ENCODE measurements around the gene SORL1-AS1.

SORL1-AS1 gene

GRCh38 chr11:121449123-121449522 is 3.6 kb downstream of the SORL1-AS1 start:
- no peak overlapping the region for H3K4me3 ChIP-seq (ENCODE audit: low read length)
- H3K36me3 ChIP-seq (ENCODE audit: control insufficient read depth, low read depth, low read length), result no peaks in the 10 kb centered on the region
- peaks cover 25% of the 10 kb centered on the region for H3K4me1 ChIP-seq (ENCODE audit: control insufficient read depth, low read depth, low read length)
- no peak overlapping the region for H3K9ac ChIP-seq (ENCODE audit: low read length)
- no peaks in the 10 kb centered on the region for H3K9me3 ChIP-seq (ENCODE audit: control insufficient read depth, low read depth, low read length)
- no peak overlapping the region for H3K27ac ChIP-seq (ENCODE audit: low read length)
- H3K27me3 ChIP-seq (ENCODE audit: control insufficient read depth, insufficient read depth, low read length), result peaks cover 12% of the 10 kb centered on the region

DNA sequence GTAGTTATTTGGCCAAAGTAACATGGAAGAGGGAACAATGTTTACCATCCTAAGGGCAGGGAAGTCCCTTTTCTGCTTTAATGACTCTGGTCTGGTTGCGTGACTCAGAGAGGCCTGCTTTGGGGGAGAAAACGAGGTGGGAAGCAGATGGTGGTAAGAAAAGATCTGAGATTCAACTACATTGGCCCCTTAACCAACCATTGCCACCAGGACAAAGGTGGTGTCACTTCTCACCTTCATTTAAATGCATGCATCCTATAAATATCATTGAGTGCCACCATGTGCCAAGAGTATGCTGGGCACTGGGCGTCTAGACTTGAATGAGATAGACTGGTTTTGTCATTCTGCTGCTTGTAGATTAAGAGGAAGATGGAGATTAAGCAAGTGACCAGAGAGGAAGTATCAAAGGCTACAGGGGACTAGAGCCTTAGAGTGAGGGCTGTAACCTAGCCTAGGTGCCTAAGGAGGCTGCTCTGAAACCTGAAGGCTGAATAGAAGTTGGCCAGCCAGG is 4.3 kb downstream of the SORL1-AS1 start:
- no peaks in the 10 kb centered on the region for H3K36me3 ChIP-seq (ENCODE audit: control insufficient read depth, low read depth, low read length)
- H3K9me3 ChIP-seq (ENCODE audit: control insufficient read depth, low read depth, low read length), result no peaks in the 10 kb centered on the region
- H3K4me3 ChIP-seq (ENCODE audit: low read length), result no peak overlapping the region
- H3K9ac ChIP-seq (ENCODE audit: low read length), result no peak overlapping the region
- peaks cover 12% of the 10 kb centered on the region for H3K27me3 ChIP-seq (ENCODE audit: control insufficient read depth, insufficient read depth, low read length)
- H3K4me1 ChIP-seq (ENCODE audit: control insufficient read depth, low read depth, low read length), result peaks cover 18% of the 10 kb centered on the region
- no peak overlapping the region for H3K27ac ChIP-seq (ENCODE audit: low read length)

GRCh38 chr11:121448011-121448410 is 4.8 kb downstream of the SORL1-AS1 start:
- peaks cover 17% of the 10 kb centered on the region for H3K4me1 ChIP-seq (ENCODE audit: control insufficient read depth, low read depth, low read length)
- H3K4me3 ChIP-seq (ENCODE audit: low read length), result no peak overlapping the region
- no peaks in the 10 kb centered on the region for H3K36me3 ChIP-seq (ENCODE audit: control insufficient read depth, low read depth, low read length)
- H3K27me3 ChIP-seq (ENCODE audit: control insufficient read depth, insufficient read depth, low read length), result peaks cover 12% of the 10 kb centered on the region
- H3K9me3 ChIP-seq (ENCODE audit: control insufficient read depth, low read depth, low read length), result no peaks in the 10 kb centered on the region
- no peak overlapping the region for H3K27ac ChIP-seq (ENCODE audit: low read length)
- no peak overlapping the region for H3K9ac ChIP-seq (ENCODE audit: low read length)

GRCh38 chr11:121446752-121447156 is 6.0 kb downstream of the SORL1-AS1 start:
- Histone ChIP-seq H3K4me3 (ENCODE audit: low read length) (no peak overlapping the region), H3K27ac (ENCODE audit: low read length) (no peak overlapping the region), H3K9me3 (ENCODE audit: control insufficient read depth, low read depth, low read length) (no peaks in the 10 kb centered on the region), H3K4me1 (ENCODE audit: control insufficient read depth, low read depth, low read length) (peaks cover 17% of the 10 kb centered on the region), H3K27me3 (ENCODE audit: control insufficient read depth, insufficient read depth, low read length) (peaks cover 12% of the 10 kb centered on the region), H3K9ac (ENCODE audit: low read length) (no peak overlapping the region), H3K36me3 (ENCODE audit: control insufficient read depth, low read depth, low read length) (no peaks in the 10 kb centered on the region)

- H3K4me3 ChIP-seq (ENCODE audit: low read length), result no peak overlapping the region
Measured at GRCh38 chr11:121445071-121445768, 7.5 kb downstream of the SORL1-AS1 start.

DNA sequence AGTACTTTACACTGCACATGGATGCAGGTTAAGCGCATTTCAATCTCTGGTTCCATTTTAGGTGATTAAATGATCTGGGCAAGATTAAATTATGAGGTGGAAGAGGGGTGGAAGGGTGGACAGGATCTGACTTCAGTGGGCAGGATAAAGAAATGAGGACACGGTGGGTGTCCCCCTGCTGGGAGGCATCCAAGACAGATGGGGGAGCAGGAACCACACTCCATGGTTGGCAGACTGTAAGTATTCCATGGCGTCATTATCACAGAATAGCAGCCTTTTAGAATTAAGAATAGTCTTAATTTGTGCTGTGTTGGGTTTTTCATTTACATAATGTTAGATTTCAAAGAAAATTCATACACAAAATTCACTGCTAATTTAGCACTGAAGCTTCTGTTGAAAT is 8.2 kb downstream of the SORL1-AS1 start:
- no peak overlapping the region for H3K9ac ChIP-seq (ENCODE audit: low read length)
- H3K4me1 ChIP-seq (ENCODE audit: control insufficient read depth, low read depth, low read length), result peaks cover 10% of the 10 kb centered on the region
- H3K4me3 ChIP-seq (ENCODE audit: low read length), result no peak overlapping the region

More at GRCh38 chr11:121445071-121445768, 7.5 kb downstream of the SORL1-AS1 start:
- Histone ChIP-seq H3K27me3 (ENCODE audit: control insufficient read depth, insufficient read depth, low read length) (no peaks in the 10 kb centered on the region), H3K4me1 (ENCODE audit: control insufficient read depth, low read depth, low read length) (peaks cover 10% of the 10 kb centered on the region), H3K27ac (ENCODE audit: low read length) (no peak overlapping the region), H3K36me3 (ENCODE audit: control insufficient read depth, low read depth, low read length) (no peaks in the 10 kb centered on the region), H3K9me3 (ENCODE audit: control insufficient read depth, low read depth, low read length) (no peaks in the 10 kb centered on the region), H3K9ac (ENCODE audit: low read length) (no peak overlapping the region)

DNA sequence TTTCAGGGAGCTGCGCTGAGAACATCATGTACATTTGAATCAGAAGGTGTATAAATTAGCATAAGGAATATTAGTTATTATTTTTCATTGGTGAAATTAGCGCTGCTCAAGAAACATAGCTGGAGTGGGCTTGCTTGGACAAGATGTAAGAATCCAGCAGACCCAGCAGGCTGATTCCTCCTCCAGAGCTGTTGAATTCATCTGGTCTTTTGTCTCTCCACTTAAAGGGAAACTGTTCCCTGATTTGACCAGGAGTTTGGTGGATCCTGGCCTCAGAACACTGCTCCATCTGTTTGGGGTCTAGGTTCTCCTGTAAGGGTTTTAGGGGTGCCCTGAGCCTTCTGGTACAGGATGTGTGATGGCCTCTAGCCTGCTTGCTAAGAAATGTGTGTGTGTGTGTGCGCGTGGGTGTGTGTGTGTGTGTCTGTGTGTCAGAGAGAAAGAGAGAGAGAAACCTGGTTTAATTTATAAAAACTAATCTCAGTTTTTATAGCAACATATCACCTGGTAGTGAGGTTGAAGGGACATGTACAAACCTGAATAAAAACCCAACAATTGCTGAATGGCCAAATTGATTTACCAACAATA is 9.0 kb downstream of the SORL1-AS1 start:
- Histone ChIP-seq H3K27me3 (ENCODE audit: control insufficient read depth, insufficient read depth, low read length) (no peaks in the 10 kb centered on the region), H3K9ac (ENCODE audit: low read length) (no peak overlapping the region), H3K27ac (ENCODE audit: low read length) (no peak overlapping the region), H3K4me1 (ENCODE audit: control insufficient read depth, low read depth, low read length) (peaks cover 10% of the 10 kb centered on the region), H3K36me3 (ENCODE audit: control insufficient read depth, low read depth, low read length) (no peaks in the 10 kb centered on the region), H3K9me3 (ENCODE audit: control insufficient read depth, low read depth, low read length) (no peaks in the 10 kb centered on the region), H3K4me3 (ENCODE audit: low read length) (no peak overlapping the region)

More for the DNA sequence above, 8.2 kb downstream of the SORL1-AS1 start:
- Histone ChIP-seq H3K9me3 (ENCODE audit: control insufficient read depth, low read depth, low read length) (no peaks in the 10 kb centered on the region), H3K27ac (ENCODE audit: low read length) (no peak overlapping the region), H3K36me3 (ENCODE audit: control insufficient read depth, low read depth, low read length) (no peaks in the 10 kb centered on the region), H3K27me3 (ENCODE audit: control insufficient read depth, insufficient read depth, low read length) (no peaks in the 10 kb centered on the region)

DNA sequence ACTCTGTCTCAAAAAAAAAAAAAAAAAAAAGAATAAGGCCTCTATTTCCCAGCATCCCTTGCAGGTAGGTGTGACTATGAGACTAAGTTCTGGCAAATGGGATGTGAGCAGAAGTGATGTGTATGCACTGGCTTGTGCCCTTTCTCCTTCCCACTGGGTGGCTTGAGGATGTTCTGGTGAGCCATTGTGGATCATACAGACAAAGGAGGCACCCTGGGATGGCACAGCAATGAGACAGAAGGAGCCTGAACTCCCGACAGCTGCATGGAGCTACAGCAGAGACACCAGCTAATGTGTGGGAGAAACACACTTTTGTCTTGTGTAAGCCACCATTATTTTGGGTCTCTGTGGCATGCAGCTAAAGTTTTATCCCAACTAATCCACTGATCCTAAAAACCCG is 11.2 kb downstream of the SORL1-AS1 start:
- Histone ChIP-seq H3K9me3 (ENCODE audit: control insufficient read depth, low read depth, low read length) (no peaks in the 10 kb centered on the region), H3K27me3 (ENCODE audit: control insufficient read depth, insufficient read depth, low read length) (no peaks in the 10 kb centered on the region), H3K36me3 (ENCODE audit: control insufficient read depth, low read depth, low read length) (no peaks in the 10 kb centered on the region), H3K4me3 (ENCODE audit: low read length) (no peak overlapping the region), H3K9ac (ENCODE audit: low read length) (no peak overlapping the region), H3K27ac (ENCODE audit: low read length) (no peak overlapping the region), H3K4me1 (ENCODE audit: control insufficient read depth, low read depth, low read length) (peaks cover 6% of the 10 kb centered on the region)

GRCh38 chr11:121439759-121440158 is 13.0 kb downstream of the SORL1-AS1 start:
- no peaks in the 10 kb centered on the region for H3K4me1 ChIP-seq (ENCODE audit: control insufficient read depth, low read depth, low read length)
- no peaks in the 10 kb centered on the region for H3K36me3 ChIP-seq (ENCODE audit: control insufficient read depth, low read depth, low read length)
- H3K4me3 ChIP-seq (ENCODE audit: low read length), result no peak overlapping the region
- H3K9me3 ChIP-seq (ENCODE audit: control insufficient read depth, low read depth, low read length), result no peaks in the 10 kb centered on the region
- H3K9ac ChIP-seq (ENCODE audit: low read length), result no peak overlapping the region
- H3K27ac ChIP-seq (ENCODE audit: low read length), result no peak overlapping the region
- no peaks in the 10 kb centered on the region for H3K27me3 ChIP-seq (ENCODE audit: control insufficient read depth, insufficient read depth, low read length)

DNA sequence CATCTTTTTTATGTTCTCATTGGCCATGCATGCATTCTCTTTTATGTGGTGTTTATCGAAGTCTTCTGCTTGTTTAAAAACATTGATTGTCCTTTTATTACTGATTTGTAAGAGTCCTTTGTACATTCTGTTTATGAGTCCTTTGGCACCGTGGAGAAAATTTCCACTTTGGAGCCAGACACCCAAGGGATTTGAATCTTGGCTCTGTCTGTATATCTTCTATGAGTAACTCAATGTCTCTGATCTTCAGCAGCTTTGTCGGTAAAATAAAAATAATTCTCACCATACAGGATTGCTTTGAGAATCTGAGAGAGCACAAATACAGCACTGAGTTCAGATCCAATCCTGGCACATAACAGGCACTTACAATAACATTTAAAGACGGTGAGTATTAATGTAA is 13.4 kb downstream of the SORL1-AS1 start:
- no peaks in the 10 kb centered on the region for H3K36me3 ChIP-seq (ENCODE audit: control insufficient read depth, low read depth, low read length)
- no peaks in the 10 kb centered on the region for H3K4me1 ChIP-seq (ENCODE audit: control insufficient read depth, low read depth, low read length)

GRCh38 chr11:121437686-121438078 is 15.1 kb downstream of the SORL1-AS1 start:
- no peaks in the 10 kb centered on the region for H3K4me1 ChIP-seq (ENCODE audit: control insufficient read depth, low read depth, low read length)
- H3K9ac ChIP-seq (ENCODE audit: low read length), result no peak overlapping the region
- no peak overlapping the region for H3K4me3 ChIP-seq (ENCODE audit: low read length)
- no peaks in the 10 kb centered on the region for H3K36me3 ChIP-seq (ENCODE audit: control insufficient read depth, low read depth, low read length)
- no peaks in the 10 kb centered on the region for H3K9me3 ChIP-seq (ENCODE audit: control insufficient read depth, low read depth, low read length)
- H3K27me3 ChIP-seq (ENCODE audit: control insufficient read depth, insufficient read depth, low read length), result no peaks in the 10 kb centered on the region
- no peak overlapping the region for H3K27ac ChIP-seq (ENCODE audit: low read length)

More for the DNA sequence above, 13.4 kb downstream of the SORL1-AS1 start:
- Histone ChIP-seq H3K27ac (ENCODE audit: low read length) (no peak overlapping the region), H3K9me3 (ENCODE audit: control insufficient read depth, low read depth, low read length) (no peaks in the 10 kb centered on the region), H3K9ac (ENCODE audit: low read length) (no peak overlapping the region), H3K27me3 (ENCODE audit: control insufficient read depth, insufficient read depth, low read length) (no peaks in the 10 kb centered on the region), H3K4me3 (ENCODE audit: low read length) (no peak overlapping the region)
